ENCODE data around the gene CNBD2.
"Not testable (repeated sequence)": the region's sequence is repeated elsewhere in the genome, so short reads cannot be mapped to it uniquely, and the experiment has no call there.

Gene CNBD2

GRCh38 chr20:35975576-35976373 is 7.4 kb downstream of the CNBD2 start:
- no peak for DNase-seq (ENCODE audit: low spot score)

DNA sequence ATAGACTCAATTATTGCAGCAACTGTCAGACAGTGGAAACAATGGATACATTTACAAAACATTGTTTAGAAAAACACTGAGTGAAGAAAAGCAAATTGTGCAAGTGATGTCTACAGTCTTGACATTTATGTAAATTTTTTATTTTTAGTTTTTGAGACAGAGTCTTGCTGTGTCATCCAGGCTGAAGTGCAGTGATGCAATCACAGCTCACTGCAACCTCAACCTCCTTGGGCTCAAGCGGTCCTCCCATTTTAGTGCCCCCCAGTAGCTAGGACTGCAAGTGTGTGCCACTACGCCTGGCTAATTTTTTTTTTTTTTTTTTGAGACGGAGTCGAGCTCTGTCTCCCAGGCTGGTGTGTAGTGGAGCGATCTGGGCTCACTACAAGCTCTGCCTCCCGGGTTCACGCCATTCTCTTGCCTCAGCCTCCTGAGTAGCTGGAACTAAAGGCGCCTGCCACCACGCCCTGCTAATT is 9.7 kb downstream of the CNBD2 start:
- no peak for DNase-seq (ENCODE audit: low spot score)

GRCh38 chr20:35979544-35979943 is 11.2 kb downstream of the CNBD2 start:
- DNase-seq (ENCODE audit: low spot score) = no peak

DNA sequence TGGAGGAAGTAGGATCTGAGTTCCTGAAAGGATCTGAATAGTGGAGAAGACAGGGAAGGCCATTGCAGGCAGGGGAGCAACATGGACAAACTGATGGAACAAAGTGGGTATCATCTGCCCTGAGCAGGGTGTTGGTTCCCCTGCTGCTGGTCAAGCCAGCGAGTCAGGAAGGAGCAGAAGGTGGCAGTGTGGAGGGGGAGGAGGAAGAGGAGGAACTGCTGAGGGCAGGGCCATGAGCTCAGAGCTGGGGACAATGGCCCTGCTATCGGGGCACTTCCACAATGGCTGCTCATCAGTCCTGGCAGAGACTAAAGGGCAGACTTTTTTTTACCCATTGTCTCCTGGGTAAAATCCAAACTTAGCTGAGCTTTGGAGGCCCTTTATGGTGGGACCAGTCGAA is 13.6 kb downstream of the CNBD2 start:
- no peak for DNase-seq (ENCODE audit: low spot score)

- DNase-seq (ENCODE audit: low spot score) = no peak
Measured at GRCh38 chr20:35984382-35984781, 16.0 kb downstream of the CNBD2 start.

DNA sequence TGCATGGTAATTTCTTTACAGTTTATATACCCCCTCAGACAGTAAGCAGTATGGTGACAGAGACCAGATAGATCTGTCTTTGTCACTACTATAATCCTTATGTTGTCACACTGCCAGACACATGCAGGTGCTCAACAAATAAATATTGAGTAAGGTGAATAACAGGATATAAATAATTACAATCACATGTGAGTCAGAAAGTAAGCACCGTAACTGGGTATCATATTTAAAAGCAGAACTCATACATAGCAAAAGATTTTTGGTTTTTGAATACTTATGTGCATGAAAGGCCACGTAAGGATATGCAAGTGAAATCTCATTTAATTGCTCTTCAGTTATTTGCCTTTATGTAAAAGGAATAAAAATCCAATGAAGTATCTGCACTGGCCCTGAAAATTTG is 17.4 kb downstream of the CNBD2 start:
- DNase-seq (ENCODE audit: low spot score) = no peak

GRCh38 chr20:35988910-35989463 is 20.6 kb downstream of the CNBD2 start:
- no peak for DNase-seq (ENCODE audit: low spot score)

GRCh38 chr20:35991142-35991771 is 22.9 kb downstream of the CNBD2 start:
- DNase-seq (ENCODE audit: low spot score) = peak; percentile 31

- peak; percentile 70 for DNase-seq (ENCODE audit: low spot score)
Measured at GRCh38 chr20:35992713-35993335, 24.4 kb downstream of the CNBD2 start.

DNA sequence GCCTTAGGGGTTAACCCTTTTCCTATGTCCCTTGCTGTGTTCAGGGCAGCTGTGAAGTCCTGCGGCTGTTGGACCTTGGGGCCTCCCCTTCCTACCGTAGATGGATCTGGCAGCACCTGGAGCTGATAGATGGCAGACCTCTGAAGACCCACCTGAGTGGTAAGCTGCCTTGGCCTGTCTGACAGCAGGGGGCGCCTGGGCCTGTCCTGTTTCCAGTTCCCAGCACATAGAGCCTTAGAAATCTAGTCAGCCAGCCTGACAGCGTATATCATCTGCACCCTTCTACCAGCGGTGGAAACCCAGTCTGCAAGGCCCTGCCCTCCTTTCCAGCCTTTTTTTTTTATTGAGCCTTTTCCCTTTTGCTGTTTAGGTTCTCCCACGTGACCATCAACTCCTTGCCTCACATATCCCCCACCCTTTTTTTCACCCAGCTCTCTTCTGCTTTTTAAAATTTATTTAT is 26.6 kb downstream of the CNBD2 start:
- peak; percentile 85 for DNase-seq (ENCODE audit: low spot score)

GRCh38 chr20:35996492-35996891 is 28.1 kb downstream of the CNBD2 start:
- not testable (repeated sequence) for DNase-seq (ENCODE audit: low spot score)

DNA sequence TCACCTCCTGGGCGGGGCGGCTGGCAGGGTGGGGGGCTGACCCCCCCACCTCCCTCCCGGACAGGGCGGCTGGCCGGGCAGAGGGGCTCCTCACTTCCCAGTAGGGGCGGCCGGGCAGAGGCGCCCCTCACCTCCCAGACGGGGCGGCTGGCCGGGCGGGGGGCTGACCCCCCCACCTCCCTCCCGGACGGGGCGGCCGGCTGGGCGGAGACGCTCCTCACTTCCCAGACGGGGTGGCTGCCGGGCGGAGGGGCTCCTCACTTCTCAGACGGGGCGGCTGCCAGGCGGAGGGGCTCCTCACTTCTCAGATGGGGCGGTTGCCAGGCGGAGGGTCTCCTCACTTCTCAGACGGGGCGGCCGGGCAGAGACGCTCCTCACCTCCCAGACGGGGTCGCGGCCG is 32.9 kb downstream of the CNBD2 start:
- not testable (repeated sequence) for DNase-seq (ENCODE audit: low spot score)

GRCh38 chr20:36002855-36003254 is 34.5 kb downstream of the CNBD2 start:
- DNase-seq (ENCODE audit: low spot score) = no peak

GRCh38 chr20:36004045-36004444 is 35.7 kb downstream of the CNBD2 start:
- no peak for DNase-seq (ENCODE audit: low spot score)

DNA sequence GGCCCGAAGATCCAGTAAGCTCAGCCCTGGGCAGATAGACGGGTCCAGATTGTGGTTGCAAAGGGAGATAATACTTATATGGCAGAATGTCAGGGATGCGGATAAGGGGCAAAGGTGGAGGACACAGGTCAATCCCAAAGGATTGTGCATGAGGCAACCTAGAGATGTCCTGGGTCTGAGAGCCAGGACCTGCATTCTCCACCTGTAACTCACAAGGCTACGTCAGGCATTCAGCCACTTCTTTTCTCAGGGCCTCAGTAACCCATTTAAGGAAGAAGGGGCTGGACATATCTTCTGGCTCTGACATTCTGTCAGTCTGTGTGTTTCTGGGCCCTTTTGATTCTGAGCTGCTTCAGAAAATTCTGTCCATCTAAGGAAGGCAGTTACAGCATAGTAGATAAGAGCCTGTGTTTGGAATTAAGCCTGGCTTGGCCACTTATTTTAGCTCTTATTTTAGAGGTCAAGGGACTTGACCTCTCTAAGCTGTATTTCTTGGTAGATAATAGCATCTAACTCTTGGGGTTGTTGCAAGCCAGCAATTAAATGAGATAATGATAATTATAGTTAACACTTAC is 40.2 kb downstream of the CNBD2 start:
- DNase-seq (ENCODE audit: low spot score) = no peak

DNA sequence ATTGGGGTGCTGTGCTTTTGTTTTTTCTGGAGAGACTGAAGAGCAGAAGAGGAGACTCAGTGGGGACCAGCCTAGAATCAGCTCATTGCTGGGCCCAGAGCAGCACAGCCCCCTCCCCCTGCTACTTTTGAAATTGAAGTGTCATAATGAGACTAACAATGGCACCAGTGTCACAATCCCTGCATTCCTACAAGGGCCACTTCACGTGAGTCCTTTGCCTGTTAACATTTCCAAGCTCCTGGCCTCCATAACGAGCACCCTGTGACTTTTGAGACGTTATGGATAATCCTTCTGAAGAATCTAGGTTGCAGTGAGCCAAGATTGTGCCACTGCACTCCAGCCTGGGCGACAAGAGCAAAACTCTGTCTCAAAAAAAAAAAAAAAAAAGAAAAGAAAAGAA is 41.7 kb downstream of the CNBD2 start:
- DNase-seq (ENCODE audit: low spot score) = no peak

DNA sequence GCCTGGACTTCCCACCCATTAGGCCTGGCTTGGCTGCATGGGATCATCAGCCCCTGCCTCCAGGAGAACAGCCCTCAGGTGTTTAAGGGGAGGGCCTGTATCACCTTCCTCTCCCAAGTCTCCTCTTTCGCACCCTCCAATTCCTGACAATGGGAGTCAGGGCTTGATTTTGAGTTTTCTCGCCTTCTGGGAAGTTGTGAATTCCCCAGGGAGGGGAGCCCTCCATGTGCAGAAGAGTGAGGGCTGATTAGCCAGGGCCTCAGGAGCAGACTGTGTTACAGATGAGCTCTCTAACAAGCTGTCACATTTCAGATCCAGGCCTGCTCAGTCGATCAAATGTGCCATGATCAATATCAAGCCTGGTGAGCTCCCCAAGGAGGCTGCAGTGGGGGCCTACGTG is 42.4 kb downstream of the CNBD2 start:
- no peak for DNase-seq (ENCODE audit: low spot score)

DNA sequence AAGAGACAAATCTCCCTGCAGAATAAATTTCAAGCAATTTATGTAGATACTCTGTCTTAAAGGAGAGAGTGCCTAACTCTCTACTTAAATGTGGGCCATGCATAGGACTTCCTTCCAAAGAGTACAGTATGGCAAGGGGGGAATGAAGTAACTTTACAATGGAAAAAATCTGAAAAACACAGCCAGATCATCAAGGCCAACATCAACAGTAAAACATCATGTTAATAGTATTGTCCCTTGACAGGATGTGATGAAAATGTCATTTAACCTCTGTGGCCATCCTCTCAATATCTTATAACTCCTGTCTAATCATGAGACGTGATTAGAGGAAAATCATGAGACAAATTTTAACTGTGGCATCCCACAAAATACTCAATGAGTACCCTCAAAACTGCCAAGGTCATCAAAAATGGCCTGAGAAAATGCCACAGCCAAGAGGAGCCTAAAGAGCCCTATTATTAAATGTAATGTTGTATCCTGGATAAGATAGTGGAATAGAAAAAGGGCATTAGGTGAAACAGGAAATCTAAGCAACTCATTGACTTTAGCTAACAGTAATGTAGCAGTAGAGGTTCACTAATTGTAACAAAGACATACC is 47.5 kb downstream of the CNBD2 start:
- no peak for DNase-seq (ENCODE audit: low spot score)

DNA sequence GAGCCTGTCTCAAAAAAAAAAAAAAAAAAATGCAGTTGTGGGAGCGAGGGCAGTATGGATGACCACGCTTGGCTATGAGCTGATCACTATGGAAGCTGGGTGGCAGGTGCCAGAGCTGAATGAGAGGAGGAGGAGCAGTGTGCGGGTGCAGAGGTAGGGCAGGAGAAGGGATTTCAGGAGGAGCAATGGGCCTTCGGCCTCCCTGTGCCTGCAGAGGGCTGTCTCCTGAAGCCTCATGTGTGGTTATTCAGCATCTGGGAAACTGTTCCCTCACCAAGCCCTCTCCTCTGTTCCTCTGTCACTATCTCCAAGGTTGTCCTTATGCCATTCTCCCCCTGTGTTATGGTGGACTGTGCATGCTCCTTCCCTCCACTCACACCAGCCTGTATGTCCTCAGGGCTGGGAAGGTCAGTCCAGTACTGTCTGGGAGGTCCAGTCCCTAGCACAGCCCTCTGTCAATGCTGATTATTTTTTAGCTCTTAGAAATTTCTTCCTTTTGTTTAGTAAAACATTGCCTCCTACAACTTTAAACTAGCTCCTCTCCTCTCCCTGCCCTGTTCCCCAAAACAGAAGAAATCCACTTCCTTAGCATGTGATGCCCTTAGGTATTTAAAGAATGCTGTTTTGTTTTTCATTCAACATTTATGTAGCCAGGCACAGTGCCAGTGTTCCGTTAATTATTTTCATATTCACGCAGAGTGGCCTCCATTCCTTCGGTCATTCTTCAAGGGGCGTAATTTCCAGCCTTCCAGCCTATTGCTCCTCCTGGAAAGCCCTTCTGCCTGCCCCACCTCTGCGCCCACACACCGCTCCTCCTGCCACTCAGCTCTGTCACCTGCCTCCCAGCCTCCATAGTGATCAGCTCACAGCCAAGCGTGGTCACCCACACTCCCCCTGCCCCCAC is 48.9 kb downstream of the CNBD2 start:
- peak; percentile 97 for DNase-seq (ENCODE audit: low spot score)

DNA sequence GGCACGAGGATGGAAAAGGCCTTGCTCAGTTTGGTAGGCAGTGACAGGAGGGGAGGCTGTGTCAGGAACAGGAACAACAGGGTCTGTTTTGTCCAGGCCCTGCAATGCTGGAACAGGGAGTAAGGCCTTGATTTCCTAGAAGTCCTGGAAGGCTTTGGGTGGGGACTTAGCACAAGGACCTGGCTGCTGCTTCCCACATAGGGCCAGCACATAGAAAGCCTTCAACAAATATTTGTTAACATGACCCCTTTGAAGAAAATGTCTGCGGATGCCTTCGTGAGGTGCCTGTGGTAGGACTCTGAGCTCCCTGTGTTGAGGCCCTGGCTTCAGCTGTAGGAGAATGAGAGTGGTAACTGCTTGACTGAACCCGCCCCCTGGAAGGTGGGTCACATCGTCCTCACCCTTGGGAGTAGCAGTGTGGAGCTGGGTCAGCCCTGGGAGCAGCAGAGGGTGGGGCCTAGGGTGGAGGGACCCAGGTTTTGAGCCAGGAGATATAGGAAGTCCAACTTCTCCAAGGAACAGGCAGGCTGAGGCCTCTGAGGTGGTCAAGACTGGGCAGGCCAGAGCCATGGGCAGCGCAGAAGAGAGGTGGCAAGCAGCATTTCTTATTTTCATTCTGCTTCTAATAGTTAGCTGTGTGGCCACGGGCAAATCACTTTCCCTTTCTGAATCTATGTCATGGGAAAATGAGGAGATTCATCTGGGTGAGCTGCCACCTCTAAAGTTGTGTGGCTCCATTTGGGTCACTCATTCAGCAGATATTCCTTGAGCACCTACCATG is 50.0 kb downstream of the CNBD2 start:
- DNase-seq (ENCODE audit: low spot score) = peak; percentile 38

Data from kidney tubule cell (primary cell).